Testis (tissue), 3 donors: ENCODE data around the gene GNB1L. TPM values are rescaled to one million over a fixed set of nuclear protein-coding genes. Genes with fewer than 3 reads are reported as not detected.

Source experiments
- DNase-seq: peaks from one replicate; pipeline ENCODE4 v3.0.0-alpha.2; 2019
- H3K27ac ChIP-seq, 2 donors: fragments of 200-600 bp; sonication (generic); one replicate each; pipeline ENCODE4 v1.5.1; 2019
- H3K27me3 ChIP-seq: fragments of 200-600 bp; sonication (generic); one replicate; pipeline ENCODE4 v1.5.1; 2019
- H3K36me3 ChIP-seq: fragments of 200-600 bp; sonication (generic); one replicate; pipeline ENCODE4 v1.5.1; 2017; ENCODE audit warnings: low read depth; ENCODE audit errors: missing control alignments
- H3K4me1 ChIP-seq: fragments of 200-600 bp; sonication (generic); one replicate; pipeline ENCODE4 v1.5.1; 2019
- H3K4me3 ChIP-seq, 2 donors: fragments of 200-600 bp; sonication (generic); one replicate each; pipeline ENCODE4 v1.5.1; 2017 to 2019
- H3K9me3 ChIP-seq: fragments of 200-600 bp; sonication (generic); one replicate; pipeline ENCODE4 v1.5.1; 2017
- CTCF ChIP-seq, 3 experiments: fragments of 450-650 bp in 2 of 3; fragments of 200-600 bp in 1 of 3; sonication (generic) in 1 of 3; IDR thresholded peaks; one replicate each; pipeline ENCODE4 v1.5.1; 2016 to 2019; ENCODE audit warnings: antibody characterized with exemption in 3 of 3, mild to moderate bottlenecking in 2 of 3, moderate library complexity in 1 of 3
- POLR2A ChIP-seq: fragments of 450-650 bp; IDR thresholded peaks from one replicate; pipeline ENCODE4 v1.6.1; 2017; ENCODE audit warnings: antibody characterized with exemption, mild to moderate bottlenecking, moderate library complexity
- WGBS, 2 donors: methylation state at CpG; one replicate each; pipeline ENCODE4 v1.1.5; 2018; 5-methylcytosine and 5-hydroxymethylcytosine counted together
- intact Hi-C: fragments of 100-400 bp; cut with DNase I; formaldehyde crosslinking; loops from one replicate; pipeline ENCODE4 v1.15.1; 2023; ENCODE audit warnings: low total_unique reads
- polyA plus RNA-seq: library from polyadenylated mRNA; stranded (reverse); fragments of 350-450 nt; fragmentation: Illumina TruSeq; extraction: RNeasy Lipid Tissue Mini Kit (QIAGEN cat#74804); gene quantifications from one replicate; pipeline ENCODE4 v1.2.3, GENCODE V29; 2014; ENCODE audit warnings: low read depth, low replicate concordance; ENCODE audit not compliant: insufficient read depth
- total RNA-seq, 2 donors: library from RNA; depleted of rRNA; stranded (reverse); fragments of >200 nt; gene quantifications; one replicate each; pipeline ENCODE4 v1.2.3, GENCODE V29; 2016

The GNB1L gene
- total and polyA plus RNA-seq, 3 donors from 2014 or later: 5.5 to 6.9 (median 6.0) TPM

- peaks cover 28% of the 10 kb centered on the region for H3K4me1 ChIP-seq
- no peak for DNase-seq
- 75 to 82% methylated on average over 8 to 11 of the region's 11 CpGs for WGBS, 2 donors
- H3K27me3 ChIP-seq: no peaks in the 10 kb centered on the region
- no peaks in the 10 kb centered on the region for H3K9me3 ChIP-seq
- no peak overlapping the region for H3K27ac ChIP-seq
- intact Hi-C loops: no loop called here
- H3K36me3 ChIP-seq: no peaks in the 10 kb centered on the region
- TF ChIP-seq POLR2A: no peak
- no peak for TF ChIP-seq CTCF (IDR thresholded peaks at IDR 0.05)
- H3K4me3 ChIP-seq: no peak overlapping the region
Observed at GRCh38 chr22:19808873-19809478, 45.7 kb downstream of the GNB1L start.

DNA sequence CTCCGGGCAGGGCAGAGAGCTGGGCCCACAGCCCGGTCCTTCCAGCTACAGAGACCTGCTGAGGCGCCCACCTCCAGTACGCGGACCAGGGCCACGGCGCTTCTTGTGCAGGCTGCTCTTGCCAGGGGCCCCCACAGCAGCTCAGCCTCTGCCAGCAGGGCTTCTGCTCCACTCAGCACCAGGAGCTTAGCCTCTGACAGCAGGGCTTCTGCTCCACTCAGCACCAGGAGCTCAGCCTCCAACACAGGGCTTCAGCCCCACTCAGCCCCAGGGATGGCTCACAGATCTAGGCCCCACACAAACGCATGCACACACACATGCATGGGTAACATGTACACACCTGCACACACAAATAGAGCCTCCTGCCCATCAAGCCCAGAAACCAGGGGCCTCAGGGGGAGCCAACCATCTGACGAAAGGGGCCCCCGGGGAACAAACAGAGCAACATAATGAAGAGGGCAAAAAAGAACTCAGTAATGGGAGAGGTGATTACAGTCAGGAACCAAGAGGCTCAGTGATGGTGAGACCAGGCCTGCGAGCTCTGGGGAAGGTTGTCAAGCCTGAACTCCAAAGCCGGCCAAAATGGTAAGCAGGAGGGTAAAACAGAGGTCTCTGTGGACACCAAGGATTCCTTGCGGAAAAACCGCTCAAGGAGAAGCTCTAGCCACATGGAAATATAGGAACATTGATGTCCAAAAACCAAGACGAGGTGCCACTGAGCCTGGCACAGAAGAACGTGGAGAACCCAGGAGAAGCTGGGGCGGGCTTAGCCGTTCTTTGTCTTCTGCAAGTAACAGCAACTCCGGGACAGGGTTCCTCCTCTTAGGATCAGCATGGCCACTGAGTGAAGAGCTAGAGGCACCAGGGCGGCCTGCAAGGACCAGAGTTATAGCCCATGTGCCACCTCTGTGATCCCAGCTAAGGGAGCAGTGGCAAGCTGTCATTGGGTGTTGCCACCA lies 46.5 kb downstream of the GNB1L start:
- H3K4me1 ChIP-seq: peaks cover 28% of the 10 kb centered on the region
- H3K27me3 ChIP-seq: no peaks in the 10 kb centered on the region
- intact Hi-C loops: no loop called here
- H3K27ac ChIP-seq: no peak overlapping the region
- TF ChIP-seq CTCF (IDR thresholded peaks at IDR 0.05): no peak
- H3K36me3 ChIP-seq: no peaks in the 10 kb centered on the region
- 92 to 96% methylated on average over 9 to 20 of the region's 20 CpGs for WGBS, 2 donors
- DNase-seq: no peak
- no peak overlapping the region for H3K4me3 ChIP-seq
- H3K9me3 ChIP-seq: no peaks in the 10 kb centered on the region

DNA sequence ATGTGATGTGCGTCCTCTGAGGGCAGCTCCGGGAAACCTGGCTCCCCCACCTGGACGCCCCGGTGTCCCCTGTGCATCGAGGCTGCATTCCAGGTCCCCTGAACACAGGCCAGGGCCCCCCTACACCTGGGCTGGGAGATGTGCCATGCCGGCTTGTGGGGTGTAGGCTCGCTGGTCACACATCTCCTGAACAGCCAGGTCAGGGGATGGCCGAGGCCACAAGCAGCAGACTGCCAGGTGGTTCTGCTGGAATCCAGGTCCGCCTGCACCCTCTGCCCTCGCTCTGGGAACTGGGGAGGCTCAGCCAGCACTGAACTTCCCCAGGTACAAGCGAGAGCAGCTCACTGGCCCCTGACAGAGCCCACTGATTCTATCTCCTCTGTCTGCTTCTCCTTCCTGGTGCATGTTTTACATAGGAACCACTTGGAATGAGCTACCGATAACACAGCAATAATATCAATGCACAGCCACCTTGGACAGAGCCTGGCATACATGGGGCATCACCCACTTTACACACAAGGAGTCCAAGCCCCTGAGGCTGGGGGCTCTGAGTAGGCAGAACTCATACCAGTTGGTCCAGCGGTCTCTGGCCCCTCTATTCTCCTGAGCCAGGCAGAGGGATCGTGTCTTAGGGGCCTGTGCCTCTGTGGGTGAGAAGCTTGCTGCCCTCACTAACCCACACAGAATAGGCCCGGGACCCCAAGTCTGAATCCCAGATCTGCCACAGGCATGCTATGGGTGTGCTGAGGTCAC lies 47.3 kb downstream of the GNB1L start:
- Histone ChIP-seq H3K9me3 (no peaks in the 10 kb centered on the region), H3K4me3 (no peak overlapping the region), H3K27ac (no peak overlapping the region), H3K27me3 (no peaks in the 10 kb centered on the region), H3K36me3 (no peaks in the 10 kb centered on the region), H3K4me1 (peaks cover 26% of the 10 kb centered on the region)
- TF ChIP-seq POLR2A: no peak
- TF ChIP-seq CTCF (IDR thresholded peaks at IDR 0.05): no peak
- intact Hi-C loops: no loop called here
- 95 to 96% methylated on average over 7 to 15 of the region's 15 CpGs for WGBS, 2 donors
- no peak for DNase-seq

- H3K27ac ChIP-seq: no peak overlapping the region
- intact Hi-C loops: no loop called here
- no peak overlapping the region for H3K4me3 ChIP-seq
- DNase-seq: no peak
- peaks cover 17% of the 10 kb centered on the region for H3K4me1 ChIP-seq
- no peaks in the 10 kb centered on the region for H3K36me3 ChIP-seq
- no peaks in the 10 kb centered on the region for H3K9me3 ChIP-seq
- H3K27me3 ChIP-seq: no peaks in the 10 kb centered on the region
- WGBS, 2 donors: 82 to 90% methylated on average over 14 to 36 of the region's 38 CpGs
- no peak for TF ChIP-seq POLR2A
- no peak for TF ChIP-seq CTCF (IDR thresholded peaks at IDR 0.05)
Observed at GRCh38 chr22:19806213-19807160, 48.2 kb downstream of the GNB1L start.
